ENCODE results near the gene GNAT3. TPM values are rescaled to one million over a fixed set of nuclear protein-coding genes. Genes with fewer than 3 reads are reported as not detected.

Gene GNAT3
- total and polyA plus RNA-seq, 2 donors (not counting 3 experiments of a cell fraction or from before 2014, with no cell fraction given), result not detected

- no peaks in the 10 kb centered on the region for H3K4me1 ChIP-seq (ENCODE audit: control insufficient read depth, extremely low read depth, insufficient read depth, low read length)
- H3K27me3 ChIP-seq (ENCODE audit: control insufficient read depth in 2 of 2, insufficient read depth in 2 of 2, low read length in 2 of 2), result no peaks in the 10 kb centered on the region
- H3K9me1 ChIP-seq (replicated peaks; ENCODE audit: control insufficient read depth, extremely low read depth, insufficient read depth, low read length), result no peaks in the 10 kb centered on the region
- no peak overlapping the region for H3K4me3 ChIP-seq (replicated peaks in 1 of 3; ENCODE audit: insufficient read depth in 1 of 3, low read depth in 1 of 3, low read length in 3 of 3)
- ChIA-PET POLR2A (no interaction called here), CTCF (interaction anchor here (2.2 to 2.7 kb wide), 2 partner anchors 13 to 200 kb away, joined by 5 to 10 read pairs; no protein-coding TSS in a partner anchor)
- no TSS peak for BruUV-seq (replicated peaks)
- no peaks in the 10 kb centered on the region for H3K79me2 ChIP-seq (ENCODE audit: control insufficient read depth, insufficient read depth, low read length)
- no peak overlapping the region for H2AFZ ChIP-seq (ENCODE audit: low read depth, low read length)
- no peak for TF ChIP-seq POLR2A (IDR thresholded peaks at IDR 0.05; ENCODE audit: low read depth, low read length)
- no peak for TF ChIP-seq MYC (IDR thresholded peaks at IDR 0.05; ENCODE audit: low read depth, low read length)
- no peak overlapping the region for H3K9ac ChIP-seq (replicated peaks; ENCODE audit: extremely low read depth, insufficient read depth, low read length)
- no peaks in the 10 kb centered on the region for H3K9me3 ChIP-seq (replicated peaks; ENCODE audit: control insufficient read depth, insufficient read depth, low read length)
- no peak for FAIRE-seq
- dilution Hi-C loops (cut with MboI; ENCODE audit: extremely low pct_ligation_motif_present, low sequenced_read_pairs), result no loop called here
- DNase-seq (ENCODE audit: low read depth, low spot score), result no peak
- H3K36me3 ChIP-seq (ENCODE audit: control insufficient read depth in 2 of 2, extremely low read depth in 1 of 2, insufficient read depth in 2 of 2, low read length in 2 of 2), result no peaks in the 10 kb centered on the region
- H3K27ac ChIP-seq (ENCODE audit: insufficient read depth, low read depth, low read length), result no peak overlapping the region
- H4K20me1 ChIP-seq (replicated peaks; ENCODE audit: control insufficient read depth, extremely low read depth, insufficient read depth, low read length), result no peaks in the 10 kb centered on the region
- intact Hi-C loops (cut with micrococcal nuclease), result no loop called here
- H3K4me2 ChIP-seq (ENCODE audit: insufficient read depth, low read length), result no peak overlapping the region
These were observed 52.8 kb downstream of the GNAT3 start for GRCh38 chr7:80458822-80459725.

DNA sequence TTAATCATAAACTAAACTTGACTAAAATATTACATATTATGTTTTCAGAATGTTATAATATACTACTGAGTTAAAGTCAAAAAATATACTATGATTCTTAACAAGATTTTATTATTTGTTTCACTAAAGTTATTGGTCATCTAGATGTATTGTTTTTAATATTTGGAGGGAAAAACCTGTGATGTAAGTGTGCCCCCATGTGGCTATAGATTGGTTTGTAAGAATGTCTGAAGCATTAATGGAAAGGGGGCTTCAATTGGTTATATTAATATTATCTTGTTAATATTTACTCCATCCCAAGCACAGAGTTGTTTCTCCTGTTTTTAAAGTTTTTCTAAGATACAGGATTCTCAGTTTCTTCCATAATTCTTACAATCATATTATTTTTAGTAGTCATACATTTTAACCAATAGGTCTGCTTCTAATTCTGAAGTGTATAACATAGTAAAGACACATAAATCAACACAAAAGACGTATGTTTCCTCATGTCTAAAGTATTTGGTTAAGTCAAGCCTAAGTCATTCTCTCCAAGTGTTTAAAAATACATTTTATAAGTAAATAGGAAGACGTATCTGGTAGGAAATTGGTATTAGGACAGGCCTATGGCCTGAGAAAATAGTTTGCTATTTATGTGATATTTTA lies 58.0 kb downstream of the GNAT3 start:
- H2AFZ ChIP-seq (ENCODE audit: low read depth, low read length), result no peak overlapping the region
- H3K27ac ChIP-seq (ENCODE audit: insufficient read depth, low read depth, low read length), result no peak overlapping the region
- dilution Hi-C loops (cut with MboI; ENCODE audit: extremely low pct_ligation_motif_present, low sequenced_read_pairs), result no loop called here
- ChIA-PET CTCF (interaction anchor here (0.9 to 1.0 kb wide), 5 partner anchors 319 to 394 kb away, joined by 4 to 14 read pairs (median 4); partner anchors contain the start of gene GNAI1), POLR2A (no interaction called here)
- H3K4me2 ChIP-seq (ENCODE audit: insufficient read depth, low read length), result no peak overlapping the region
- no peaks in the 10 kb centered on the region for H4K20me1 ChIP-seq (replicated peaks; ENCODE audit: control insufficient read depth, extremely low read depth, insufficient read depth, low read length)
- no peaks in the 10 kb centered on the region for H3K27me3 ChIP-seq (ENCODE audit: control insufficient read depth in 2 of 2, insufficient read depth in 2 of 2, low read length in 2 of 2)
- intact Hi-C loops (cut with micrococcal nuclease), result loop anchor here (1.0 to 5.0 kb wide), 6 partner anchors 25 to 394 kb away; partner anchors contain the start of gene GNAI1
- H3K4me1 ChIP-seq (ENCODE audit: control insufficient read depth, extremely low read depth, insufficient read depth, low read length), result no peaks in the 10 kb centered on the region
- DNase-seq (ENCODE audit: low read depth, low spot score), result peak; percentile 59
- no peak for FAIRE-seq
- no peaks in the 10 kb centered on the region for H3K9me3 ChIP-seq (replicated peaks; ENCODE audit: control insufficient read depth, insufficient read depth, low read length)
- no peak overlapping the region for H3K9ac ChIP-seq (replicated peaks; ENCODE audit: extremely low read depth, insufficient read depth, low read length)
- H3K4me3 ChIP-seq (replicated peaks in 1 of 3; ENCODE audit: insufficient read depth in 1 of 3, low read depth in 1 of 3, low read length in 3 of 3), result no peak overlapping the region
- no peaks in the 10 kb centered on the region for H3K79me2 ChIP-seq (ENCODE audit: control insufficient read depth, insufficient read depth, low read length)
- H3K36me3 ChIP-seq (ENCODE audit: control insufficient read depth in 2 of 2, extremely low read depth in 1 of 2, insufficient read depth in 2 of 2, low read length in 2 of 2), result no peaks in the 10 kb centered on the region
- H3K9me1 ChIP-seq (replicated peaks; ENCODE audit: control insufficient read depth, extremely low read depth, insufficient read depth, low read length), result no peaks in the 10 kb centered on the region
- TF ChIP-seq, protein P1, sequence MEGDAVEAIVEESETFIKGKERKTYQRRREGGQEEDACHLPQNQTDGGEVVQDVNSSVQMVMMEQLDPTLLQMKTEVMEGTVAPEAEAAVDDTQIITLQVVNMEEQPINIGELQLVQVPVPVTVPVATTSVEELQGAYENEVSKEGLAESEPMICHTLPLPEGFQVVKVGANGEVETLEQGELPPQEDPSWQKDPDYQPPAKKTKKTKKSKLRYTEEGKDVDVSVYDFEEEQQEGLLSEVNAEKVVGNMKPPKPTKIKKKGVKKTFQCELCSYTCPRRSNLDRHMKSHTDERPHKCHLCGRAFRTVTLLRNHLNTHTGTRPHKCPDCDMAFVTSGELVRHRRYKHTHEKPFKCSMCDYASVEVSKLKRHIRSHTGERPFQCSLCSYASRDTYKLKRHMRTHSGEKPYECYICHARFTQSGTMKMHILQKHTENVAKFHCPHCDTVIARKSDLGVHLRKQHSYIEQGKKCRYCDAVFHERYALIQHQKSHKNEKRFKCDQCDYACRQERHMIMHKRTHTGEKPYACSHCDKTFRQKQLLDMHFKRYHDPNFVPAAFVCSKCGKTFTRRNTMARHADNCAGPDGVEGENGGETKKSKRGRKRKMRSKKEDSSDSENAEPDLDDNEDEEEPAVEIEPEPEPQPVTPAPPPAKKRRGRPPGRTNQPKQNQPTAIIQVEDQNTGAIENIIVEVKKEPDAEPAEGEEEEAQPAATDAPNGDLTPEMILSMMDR (IDR thresholded peaks at IDR 0.05; ENCODE audit: extremely low read depth in 1 of 2, insufficient read depth in 1 of 2, low read depth in 1 of 2, low read length in 2 of 2), result peak in 1 of 2 donors; percentile 29
- TF ChIP-seq MYC (IDR thresholded peaks at IDR 0.05; ENCODE audit: low read depth, low read length), result no peak
- BruUV-seq (replicated peaks), result no TSS peak

Measured in endothelial cell of umbilical vein (primary cell).